HCT116 (cell line): ENCODE data around the gene ZNF580. TPM values are rescaled to one million over a fixed set of nuclear protein-coding genes. Genes with fewer than 3 reads are reported as not detected.

Experiments
- ATAC-seq: fragments of 200-7000 bp; cut with Tn5 transposase; 2 replicates; pipeline ENCODE4 v1.9.1; 2020; ENCODE audit warnings: mild to moderate bottlenecking, moderate library complexity
- BruUV-seq: library from RNA; stranded (reverse); fragments of 400-500 nt; replicated peaks from 2 replicates; lab custom pipeline; 2021; lab: Mats Ljungman, UMichigan
- CTCF ChIA-PET: fragments of 300-600 bp; sonication (Branson Sonifier 250); formaldehyde crosslinking; loops from one replicate; lab custom pipeline; 2021; ENCODE audit warnings: antibody characterized with exemption; lab: Charles Lee
- POLR2A ChIA-PET: fragments of 300-600, 350-600 bp; sonication (Branson Sonifier 250); formaldehyde crosslinking; loops from one replicate; lab custom pipeline; 2021; ENCODE audit warnings: antibody characterized with exemption; lab: Charles Lee
- RAD21 ChIA-PET, 2 experiments: fragments of 300-600 bp; sonication (Branson Sonifier 250); formaldehyde crosslinking; loops; one replicate each; lab custom pipeline; 2023; ENCODE audit warnings: low total read pairs in 2 of 2; ENCODE audit not compliant: uncharacterized antibody in 2 of 2, unreplicated experiment in 2 of 2, low non-redundant PET in 1 of 2; lab: Charles Lee
- DNase-seq: peaks from one replicate; pipeline ENCODE4 v3.0.0-alpha.2; 2010; ENCODE audit warnings: low read depth, low spot score
- H2AFZ ChIP-seq: fragments of 200-600 bp; shearing (Covaris generic), sonication (generic); 2 replicates; pipeline ENCODE4 v1.6.1; 2017; ENCODE audit warnings: low read depth, mixed run types, mixed read lengths, antibody characterized with exemption, low read length; ENCODE audit not compliant: poor library complexity, severe bottlenecking
- H3K27ac ChIP-seq: 2 replicates; pipeline ENCODE4 v1.5.1; 2012; ENCODE audit warnings: low read depth, low read length
- H3K27me3 ChIP-seq: fragments of 200-600 bp; sonication (generic); 2 replicates; pipeline ENCODE4 v1.6.1; 2016; ENCODE audit warnings: mixed run types, low read length, mixed read lengths; ENCODE audit not compliant: insufficient read depth
- H3K36me3 ChIP-seq, 2 experiments: fragments of 200-500 bp in 1 of 2; fragments of 200-600 bp in 1 of 2; sonication (Bioruptor generic) in 1 of 2; sonication (generic) in 1 of 2; 2 replicates each; pipeline versions ENCODE4 v1.5.1 to v1.6.1; 2014 to 2016; ENCODE audit warnings: low read length in 2 of 2, inconsistent platforms in 1 of 2, mixed read lengths in 1 of 2, mixed run types in 1 of 2; ENCODE audit not compliant: insufficient read depth in 2 of 2, control insufficient read depth in 1 of 2
- H3K4me1 ChIP-seq, 2 experiments: fragments of 200-600 bp in 1 of 2; sonication (generic) in 1 of 2; 2 replicates each; pipeline versions ENCODE4 v1.5.1 to v1.6.1; 2012 to 2017; ENCODE audit warnings: low read length in 2 of 2, inconsistent platforms in 1 of 2, mild to moderate bottlenecking in 1 of 2, mixed read lengths in 1 of 2, mixed run types in 1 of 2, moderate library complexity in 1 of 2; ENCODE audit not compliant: insufficient read depth in 2 of 2, control insufficient read depth in 1 of 2
- H3K4me2 ChIP-seq: fragments of 200-600 bp; sonication (generic); 2 replicates; pipeline ENCODE4 v1.6.1; 2017; ENCODE audit warnings: mixed run types, low read length, mixed read lengths
- H3K4me3 ChIP-seq, 2 experiments: fragments of 200-600 bp in 1 of 2; sonication (generic) in 1 of 2; replicated peaks in 1 of 2; 2 replicates each; pipeline ENCODE4 v1.5.1; 2011 to 2016; ENCODE audit warnings: low read length in 2 of 2, control low read depth in 1 of 2, low read depth in 1 of 2, mild to moderate bottlenecking in 1 of 2, mixed read lengths in 1 of 2, mixed run types in 1 of 2
- H3K79me2 ChIP-seq: fragments of 200-600 bp; sonication (generic); 2 replicates; pipeline ENCODE4 v1.6.1; 2017; ENCODE audit warnings: mild to moderate bottlenecking, mixed run types, low read length, moderate library complexity, mixed read lengths; ENCODE audit not compliant: insufficient read depth
- H3K9ac ChIP-seq: fragments of 200-600 bp; sonication (generic); 2 replicates; pipeline ENCODE4 v1.6.1; 2016; ENCODE audit warnings: low read length, mixed read lengths
- H3K9me2 ChIP-seq: fragments of 200-600 bp; sonication (generic), shearing (Covaris generic); 2 replicates; pipeline ENCODE4 v1.6.1; 2017; ENCODE audit warnings: mixed run types, mild to moderate bottlenecking, moderate library complexity; ENCODE audit not compliant: insufficient read depth
- H3K9me3 ChIP-seq, 2 experiments: fragments of 200-500 bp in 1 of 2; fragments of 200-600 bp in 1 of 2; sonication (Bioruptor generic) in 1 of 2; sonication (generic) in 1 of 2; 2 replicates each; pipeline ENCODE4 v1.6.1; 2014 to 2017; ENCODE audit warnings: low read length in 2 of 2, mixed read lengths in 2 of 2, inconsistent platforms in 1 of 2, low read depth in 1 of 2, mild to moderate bottlenecking in 1 of 2, mixed run types in 1 of 2, moderate library complexity in 1 of 2; ENCODE audit not compliant: control insufficient read depth in 1 of 2, insufficient read depth in 1 of 2
- H4K20me1 ChIP-seq: fragments of 200-600 bp; sonication (generic), shearing (Covaris generic); 2 replicates; pipeline ENCODE4 v1.6.1; 2017; ENCODE audit warnings: mixed run types, mild to moderate bottlenecking, moderate library complexity; ENCODE audit not compliant: insufficient read depth
- CBX3 ChIP-seq: IDR thresholded peaks from 2 replicates; pipeline ENCODE4 v1.6.1; 2012; ENCODE audit warnings: low read depth
- EGR1 ChIP-seq: IDR thresholded peaks from 2 replicates; pipeline ENCODE4 v1.6.1; 2012; ENCODE audit warnings: low read depth
- ELF1 ChIP-seq: IDR thresholded peaks from 2 replicates; pipeline ENCODE4 v1.6.1; 2012; ENCODE audit warnings: low read depth, borderline replicate concordance
- EZH2 ChIP-seq: fragments of 200-600 bp; sonication (generic); IDR thresholded peaks from 2 replicates; pipeline ENCODE4 v1.6.1; 2017; ENCODE audit warnings: antibody characterized with exemption, mixed run types
- EZH2phosphoT487 ChIP-seq: fragments of 200-600 bp; IDR thresholded peaks from 2 replicates; pipeline ENCODE4 v1.6.1; 2018; ENCODE audit warnings: antibody characterized with exemption, borderline replicate concordance
- MAX ChIP-seq: IDR thresholded peaks from 2 replicates; pipeline ENCODE4 v1.6.1; 2012
- POLR2AphosphoS5 ChIP-seq: IDR thresholded peaks from 2 replicates; pipeline ENCODE4 v1.6.1; 2011; ENCODE audit warnings: mild to moderate bottlenecking, low read depth, low read length, moderate library complexity
- RAD21 ChIP-seq: IDR thresholded peaks from 2 replicates; pipeline ENCODE4 v1.6.1; 2012; ENCODE audit warnings: low read depth, mild to moderate bottlenecking
- REST ChIP-seq: IDR thresholded peaks from 2 replicates; pipeline ENCODE4 v1.6.1; 2012; ENCODE audit warnings: low read depth
- SIN3A ChIP-seq: IDR thresholded peaks from 2 replicates; pipeline ENCODE4 v1.6.1; 2012; ENCODE audit warnings: low read depth
- SP1 ChIP-seq: IDR thresholded peaks from 2 replicates; pipeline ENCODE4 v1.6.1; 2012; ENCODE audit warnings: low read depth
- SRF ChIP-seq: IDR thresholded peaks from 2 replicates; pipeline ENCODE4 v1.6.1; 2012; ENCODE audit warnings: low read depth
- TCF7L2 ChIP-seq: IDR thresholded peaks from 2 replicates; pipeline ENCODE4 v1.7.0; 2011; ENCODE audit warnings: borderline replicate concordance, inconsistent platforms; ENCODE audit not compliant: insufficient read depth, insufficient read length; ENCODE audit errors: extremely low read depth
- YY1 ChIP-seq: IDR thresholded peaks from 2 replicates; pipeline ENCODE4 v1.6.1; 2011; ENCODE audit warnings: low read length, low read depth, moderate library complexity, mild to moderate bottlenecking; ENCODE audit not compliant: insufficient replicate concordance; ENCODE audit errors: extremely low read depth
- ZBTB33 ChIP-seq: IDR thresholded peaks from 2 replicates; pipeline ENCODE4 v1.6.1; 2011; ENCODE audit warnings: mild to moderate bottlenecking, low read length, moderate library complexity; ENCODE audit not compliant: insufficient replicate concordance; ENCODE audit errors: extremely low read depth
- ZFX ChIP-seq: fragments of 450-650 bp; IDR thresholded peaks from 2 replicates; pipeline ENCODE4 v1.6.1; 2017
- intact Hi-C: fragments of 100-400 bp; cut with micrococcal nuclease; formaldehyde crosslinking; loops from 2 replicates; pipeline ENCODE4 v1.10.0; 2022
- total RNA-seq: library from RNA; stranded (reverse); gene quantifications from one replicate; pipeline ENCODE4 v1.2.1, GENCODE V29; 2021; ENCODE audit not compliant: unreplicated experiment

Gene ZNF580
- total RNA-seq, 1 experiment from 2014 or later, result 36.7 TPM

- TF ChIP-seq ZFX (no peak), REST (no peak), SIN3A (no peak), SP1 (no peak), CBX3 (no peak), ELF1 (no peak), MAX (no peak), EZH2 (no peak), TCF7L2 (no peak), EZH2phosphoT487 (no peak), EGR1 (no peak), POLR2AphosphoS5 (no peak)
These were observed 19.6 kb downstream of the ZNF580 start (continued) for GRCh38 chr19:55660404-55660803.

DNA sequence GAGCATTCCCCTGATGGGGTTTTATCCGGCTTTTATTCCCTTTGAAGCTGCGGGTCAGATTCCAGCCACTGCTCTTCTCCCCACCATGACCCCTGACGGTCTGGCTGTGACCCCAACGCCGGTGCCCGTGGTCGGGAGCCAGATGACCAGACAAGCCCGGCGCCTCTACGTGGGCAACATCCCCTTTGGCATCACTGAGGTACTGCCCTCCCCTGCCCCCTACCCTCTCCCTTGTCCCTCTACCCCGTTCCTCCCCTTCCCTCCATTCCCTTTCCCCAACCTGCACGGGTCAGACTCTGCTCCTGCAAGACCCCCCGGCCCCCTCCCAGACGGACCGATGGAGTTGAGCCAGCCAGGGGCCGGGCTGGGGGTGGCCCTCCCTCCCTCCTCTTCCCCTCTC, 20.2 kb downstream of the ZNF580 start:
- Histone ChIP-seq H2AFZ (no peak overlapping the region), H4K20me1 (no peaks in the 10 kb centered on the region; the same call in 1 of the 2 replicates), H3K9ac (no peak overlapping the region), H3K27me3 (no peaks in the 10 kb centered on the region), H3K27ac (no peak overlapping the region), H3K4me2 (no peak overlapping the region), H3K9me2 (no peaks in the 10 kb centered on the region), H3K4me3 (no peak overlapping the region), H3K36me3 (peaks cover 48 to 60% of the 10 kb centered on the region in 2 experiments; a peak in 3 of 4 replicates), H3K4me1 (peaks cover 13 to 21% of the 10 kb centered on the region in 2 experiments; a peak in 3 of 4 replicates), H3K9me3 (no peaks in the 10 kb centered on the region), H3K79me2 (peaks cover 99% of the 10 kb centered on the region)
- BruUV-seq, result no TSS peak
- DNase-seq (no peak), ATAC-seq (no peak)
- CTCF ChIA-PET, result no interaction called here
- TF ChIP-seq CBX3 (no peak), POLR2AphosphoS5 (no peak), ZFX (no peak), RAD21 (no peak), YY1 (no peak), REST (no peak), SRF (no peak), EZH2 (no peak), ZBTB33 (no peak)
- POLR2A ChIA-PET, result no interaction called here
- intact Hi-C loops, result no loop called here
- RAD21 ChIA-PET, result no interaction called here
